ENCODE measurements around the gene CCDC50. TPM values are rescaled to one million over a fixed set of nuclear protein-coding genes. Genes with fewer than 3 reads are reported as not detected.

Gene CCDC50
- total RNA-seq, 1 experiment from 2014 or later: 106 TPM

GRCh38 chr3:191414286-191414685 lies 85.1 kb downstream of the CCDC50 start:
- H3K4me1 ChIP-seq (replicated peaks; ENCODE audit: insufficient read depth): peaks cover 8% of the 10 kb centered on the region
- no peak overlapping the region for H2AFZ ChIP-seq
- H3F3A ChIP-seq (ENCODE audit: insufficient read depth, low read depth): no peaks in the 10 kb centered on the region
- no peak for TF ChIP-seq CTCF (conservative IDR thresholded peaks at IDR 0.05)
- no peak for TF ChIP-seq EZH2 (IDR thresholded peaks at IDR 0.05; ENCODE audit: low read depth)
- peaks cover under 1% of the 10 kb centered on the region; the same call in 1 of the 2 replicates for H3K9me3 ChIP-seq (ENCODE audit: insufficient read depth, low read depth)
- H3K4me3 ChIP-seq: no peak overlapping the region
- no peak overlapping the region for H3K4me2 ChIP-seq
- no TSS peak for BruUV-seq (replicated peaks)
- H3K79me2 ChIP-seq (ENCODE audit: low read depth): no peaks in the 10 kb centered on the region
- H4K20me1 ChIP-seq (ENCODE audit: insufficient read depth): no peaks in the 10 kb centered on the region
- no peak for DNase-seq
- H3K27ac ChIP-seq: no peak overlapping the region
- no peaks in the 10 kb centered on the region for H3K9me2 ChIP-seq (ENCODE audit: insufficient read depth)
- ChIA-PET CTCF (interaction anchor here (0.7 kb wide), 1 partner anchor 53 kb away, joined by 3 read pairs; no protein-coding TSS in a partner anchor), POLR2A (ENCODE audit: unreplicated experiment) (no interaction called here)
- no peaks in the 10 kb centered on the region for H3K27me3 ChIP-seq (ENCODE audit: insufficient read depth, low read depth)
- H3K36me3 ChIP-seq (ENCODE audit: low read depth): no peaks in the 10 kb centered on the region
- intact Hi-C loops (cut with micrococcal nuclease; ENCODE audit: unreplicated experiment): loop anchor here (10.0 kb wide), 4 partner anchors 359 to 771 kb away; no protein-coding TSS in a partner anchor

- Histone ChIP-seq H3K4me1 (replicated peaks; ENCODE audit: insufficient read depth) (peaks cover 8% of the 10 kb centered on the region), H3K4me3 (no peak overlapping the region), H3K9me2 (ENCODE audit: insufficient read depth) (no peaks in the 10 kb centered on the region), H3K36me3 (ENCODE audit: low read depth) (no peaks in the 10 kb centered on the region), H3K79me2 (ENCODE audit: low read depth) (no peaks in the 10 kb centered on the region), H3K4me2 (no peak overlapping the region), H3F3A (ENCODE audit: insufficient read depth, low read depth) (no peaks in the 10 kb centered on the region), H3K27me3 (ENCODE audit: insufficient read depth, low read depth) (no peaks in the 10 kb centered on the region), H3K27ac (no peak overlapping the region), H2AFZ (no peak overlapping the region), H3K9me3 (ENCODE audit: insufficient read depth, low read depth) (no peaks in the 10 kb centered on the region; the same call in 1 of the 2 replicates), H4K20me1 (ENCODE audit: insufficient read depth) (no peaks in the 10 kb centered on the region)
- intact Hi-C loops (cut with micrococcal nuclease; ENCODE audit: unreplicated experiment): loop anchor here (5.0 to 10.0 kb wide), 6 partner anchors 360 to 770 kb away; no protein-coding TSS in a partner anchor
- no TSS peak for BruUV-seq (replicated peaks)
- no peak for DNase-seq
- TF ChIP-seq EZH2 (IDR thresholded peaks at IDR 0.05; ENCODE audit: low read depth) (no peak), CTCF (conservative IDR thresholded peaks at IDR 0.05) (no peak)
- ChIA-PET CTCF (interaction anchor here (0.6 to 0.7 kb wide), 2 partner anchors 53 to 77 kb away, joined by 3 to 4 read pairs; no protein-coding TSS in a partner anchor), POLR2A (ENCODE audit: unreplicated experiment) (no interaction called here)
These were observed 85.5 kb downstream of the CCDC50 start for GRCh38 chr3:191414732-191415131.

- TF ChIP-seq CTCF (conservative IDR thresholded peaks at IDR 0.05): no peak
- no peak for TF ChIP-seq EZH2 (IDR thresholded peaks at IDR 0.05; ENCODE audit: low read depth)
- POLR2A ChIA-PET (ENCODE audit: unreplicated experiment): no interaction called here
- no peaks in the 10 kb centered on the region for H3K79me2 ChIP-seq (ENCODE audit: low read depth)
- H3K9me3 ChIP-seq (ENCODE audit: insufficient read depth, low read depth): no peaks in the 10 kb centered on the region; the same call in 1 of the 2 replicates
- H3K27me3 ChIP-seq (ENCODE audit: insufficient read depth, low read depth): no peaks in the 10 kb centered on the region
- H4K20me1 ChIP-seq (ENCODE audit: insufficient read depth): no peaks in the 10 kb centered on the region
- no peak overlapping the region for H3K4me2 ChIP-seq
- no peaks in the 10 kb centered on the region for H3K9me2 ChIP-seq (ENCODE audit: insufficient read depth)
- CTCF ChIA-PET: no interaction called here
- H3F3A ChIP-seq (ENCODE audit: insufficient read depth, low read depth): no peaks in the 10 kb centered on the region
- intact Hi-C loops (cut with micrococcal nuclease; ENCODE audit: unreplicated experiment): loop anchor here (5.0 to 10.0 kb wide), 6 partner anchors 361 to 769 kb away; no protein-coding TSS in a partner anchor
- no peak for DNase-seq
- H3K36me3 ChIP-seq (ENCODE audit: low read depth): no peaks in the 10 kb centered on the region
- no peak overlapping the region for H3K4me3 ChIP-seq
- peaks cover 8% of the 10 kb centered on the region for H3K4me1 ChIP-seq (replicated peaks; ENCODE audit: insufficient read depth)
- H3K27ac ChIP-seq: no peak overlapping the region
- H2AFZ ChIP-seq: no peak overlapping the region
- no TSS peak for BruUV-seq (replicated peaks)
These were observed 86.4 kb downstream of the CCDC50 start for GRCh38 chr3:191415566-191415965.

Measured in PC-9 (cell line).